Measurements from ENCODE around the gene PIK3C2G.

PIK3C2G gene

DNA sequence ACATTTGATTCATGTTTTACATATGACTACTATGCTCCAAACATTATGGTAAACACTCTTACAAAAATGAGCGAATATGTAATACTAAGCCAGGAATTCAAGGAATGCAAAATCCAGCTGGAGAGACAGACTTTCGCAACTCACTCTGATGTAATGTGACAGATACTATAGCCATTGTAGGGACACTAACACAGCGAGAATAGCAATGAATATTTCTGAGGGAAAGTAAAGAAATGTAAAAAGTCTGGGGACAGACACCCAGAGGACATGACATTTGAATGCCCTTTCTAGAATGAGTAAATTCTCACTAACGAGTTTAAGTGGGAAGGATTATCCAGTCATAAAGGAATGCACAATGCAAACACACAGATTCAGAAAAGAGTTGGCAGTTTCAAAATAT is 121.9 kb downstream of the PIK3C2G start:
- no peaks in the 10 kb centered on the region for H3K36me3 ChIP-seq (ENCODE audit: control insufficient read depth, insufficient read depth, low read length)
- no peak overlapping the region for H3K4me3 ChIP-seq (replicated peaks; ENCODE audit: low read depth, low read length)
- DNase-seq (ENCODE audit: extremely low read depth, insufficient read length), result no peak
- H3K27me3 ChIP-seq (replicated peaks; ENCODE audit: control insufficient read depth, insufficient read depth, low read length), result no peaks in the 10 kb centered on the region
- TF ChIP-seq, protein P1, sequence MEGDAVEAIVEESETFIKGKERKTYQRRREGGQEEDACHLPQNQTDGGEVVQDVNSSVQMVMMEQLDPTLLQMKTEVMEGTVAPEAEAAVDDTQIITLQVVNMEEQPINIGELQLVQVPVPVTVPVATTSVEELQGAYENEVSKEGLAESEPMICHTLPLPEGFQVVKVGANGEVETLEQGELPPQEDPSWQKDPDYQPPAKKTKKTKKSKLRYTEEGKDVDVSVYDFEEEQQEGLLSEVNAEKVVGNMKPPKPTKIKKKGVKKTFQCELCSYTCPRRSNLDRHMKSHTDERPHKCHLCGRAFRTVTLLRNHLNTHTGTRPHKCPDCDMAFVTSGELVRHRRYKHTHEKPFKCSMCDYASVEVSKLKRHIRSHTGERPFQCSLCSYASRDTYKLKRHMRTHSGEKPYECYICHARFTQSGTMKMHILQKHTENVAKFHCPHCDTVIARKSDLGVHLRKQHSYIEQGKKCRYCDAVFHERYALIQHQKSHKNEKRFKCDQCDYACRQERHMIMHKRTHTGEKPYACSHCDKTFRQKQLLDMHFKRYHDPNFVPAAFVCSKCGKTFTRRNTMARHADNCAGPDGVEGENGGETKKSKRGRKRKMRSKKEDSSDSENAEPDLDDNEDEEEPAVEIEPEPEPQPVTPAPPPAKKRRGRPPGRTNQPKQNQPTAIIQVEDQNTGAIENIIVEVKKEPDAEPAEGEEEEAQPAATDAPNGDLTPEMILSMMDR (IDR thresholded peaks at IDR 0.05; ENCODE audit: insufficient read depth, low read length, poor library complexity, severe bottlenecking), result no peak

DNA sequence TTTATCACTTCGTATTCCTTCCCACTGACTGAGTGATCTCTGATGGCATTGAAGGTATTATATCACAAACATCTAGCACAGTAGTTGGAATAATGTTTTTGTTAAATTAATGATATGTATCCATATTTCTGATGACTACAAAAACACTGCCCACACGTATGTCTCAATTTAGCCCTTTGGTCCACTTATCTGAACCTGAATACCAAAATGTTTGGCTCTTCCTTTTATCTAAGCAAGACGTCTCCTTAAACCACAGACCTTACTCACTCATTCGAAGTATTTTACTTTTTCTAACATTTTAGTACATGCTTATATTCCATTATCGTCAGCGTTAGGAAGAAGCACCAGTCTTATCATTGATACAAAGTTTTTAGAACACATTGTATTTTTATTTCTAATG is 126.4 kb downstream of the PIK3C2G start:
- Histone ChIP-seq H3K36me3 (ENCODE audit: control insufficient read depth, insufficient read depth, low read length) (no peaks in the 10 kb centered on the region), H3K27me3 (replicated peaks; ENCODE audit: control insufficient read depth, insufficient read depth, low read length) (no peaks in the 10 kb centered on the region), H3K4me3 (replicated peaks; ENCODE audit: low read depth, low read length) (no peak overlapping the region)
- TF ChIP-seq, protein P1 (IDR thresholded peaks at IDR 0.05; ENCODE audit: insufficient read depth, low read length, poor library complexity, severe bottlenecking), result no peak
- no peak for DNase-seq (ENCODE audit: extremely low read depth, insufficient read length)

DNA sequence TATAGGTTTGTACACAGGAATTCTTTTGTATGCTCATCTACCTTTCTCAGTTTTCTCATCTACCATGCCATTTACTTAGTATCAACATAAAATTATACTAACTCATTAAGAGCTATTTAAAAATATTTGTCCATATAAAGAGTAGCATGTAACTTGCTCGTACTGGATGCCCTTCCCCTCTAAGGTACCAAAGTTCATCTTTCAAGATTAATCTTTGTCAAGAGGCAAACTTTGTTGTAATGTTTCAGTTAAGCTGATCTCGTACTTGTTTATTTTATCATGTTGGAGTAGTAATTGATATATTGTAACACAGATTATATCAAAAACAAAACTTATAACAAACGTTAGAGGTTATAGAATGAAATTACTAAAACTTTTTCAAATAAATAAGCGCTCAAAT is 128.5 kb downstream of the PIK3C2G start:
- no peaks in the 10 kb centered on the region for H3K36me3 ChIP-seq (ENCODE audit: control insufficient read depth, insufficient read depth, low read length)
- TF ChIP-seq, protein P1 (IDR thresholded peaks at IDR 0.05; ENCODE audit: insufficient read depth, low read length, poor library complexity, severe bottlenecking), result no peak
- H3K27me3 ChIP-seq (replicated peaks; ENCODE audit: control insufficient read depth, insufficient read depth, low read length), result no peaks in the 10 kb centered on the region
- no peak for DNase-seq (ENCODE audit: extremely low read depth, insufficient read length)
- H3K4me3 ChIP-seq (replicated peaks; ENCODE audit: low read depth, low read length), result no peak overlapping the region

DNA sequence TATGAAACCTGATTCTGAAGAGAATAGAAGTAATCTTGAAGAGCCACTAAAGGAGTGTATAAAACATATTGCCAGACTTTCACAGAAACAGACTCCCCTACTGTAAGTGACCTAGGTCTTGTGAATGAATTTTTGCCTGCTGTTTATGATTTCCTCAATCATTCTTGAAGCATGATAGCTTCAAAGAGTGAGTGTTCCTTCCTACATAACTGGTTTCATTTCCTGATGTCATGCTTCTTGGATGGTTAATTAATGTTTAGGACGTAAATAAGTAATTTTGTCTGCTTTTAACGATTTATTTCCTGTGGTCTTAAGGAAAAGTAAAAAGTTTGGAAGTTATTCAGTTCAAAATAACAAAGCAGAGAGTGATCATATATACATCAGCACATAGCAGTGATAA is 129.8 kb downstream of the PIK3C2G start:
- Histone ChIP-seq H3K4me3 (replicated peaks; ENCODE audit: low read depth, low read length) (no peak overlapping the region), H3K27me3 (replicated peaks; ENCODE audit: control insufficient read depth, insufficient read depth, low read length) (no peaks in the 10 kb centered on the region), H3K36me3 (ENCODE audit: control insufficient read depth, insufficient read depth, low read length) (no peaks in the 10 kb centered on the region)
- TF ChIP-seq, protein P1 (IDR thresholded peaks at IDR 0.05; ENCODE audit: insufficient read depth, low read length, poor library complexity, severe bottlenecking), result no peak
- DNase-seq (ENCODE audit: extremely low read depth, insufficient read length), result no peak

DNA sequence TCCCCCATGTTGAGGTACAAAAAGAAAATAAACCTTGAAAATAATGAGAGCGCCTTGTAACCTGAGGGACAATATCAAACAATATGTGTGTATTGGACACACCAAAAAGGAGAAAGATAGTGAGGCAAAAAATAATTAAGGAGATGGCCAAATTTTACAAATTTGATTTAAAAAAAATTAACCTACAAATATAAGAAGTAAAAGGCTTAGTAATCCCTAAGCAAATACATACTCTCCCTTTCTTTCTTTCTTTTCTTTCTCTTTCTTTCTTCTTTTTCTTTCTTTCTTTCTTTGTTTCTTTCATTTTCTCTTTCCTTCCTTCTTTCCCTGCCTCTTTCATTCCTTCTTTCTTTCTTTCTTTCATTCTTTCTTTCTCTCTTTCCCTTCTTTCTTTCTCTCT is 133.4 kb downstream of the PIK3C2G start:
- no peak overlapping the region for H3K4me3 ChIP-seq (replicated peaks; ENCODE audit: low read depth, low read length)
- no peaks in the 10 kb centered on the region for H3K36me3 ChIP-seq (ENCODE audit: control insufficient read depth, insufficient read depth, low read length)
- H3K27me3 ChIP-seq (replicated peaks; ENCODE audit: control insufficient read depth, insufficient read depth, low read length), result no peaks in the 10 kb centered on the region
- TF ChIP-seq, protein P1 (IDR thresholded peaks at IDR 0.05; ENCODE audit: insufficient read depth, low read length, poor library complexity, severe bottlenecking), result no peak
- no peak for DNase-seq (ENCODE audit: extremely low read depth, insufficient read length)

DNA sequence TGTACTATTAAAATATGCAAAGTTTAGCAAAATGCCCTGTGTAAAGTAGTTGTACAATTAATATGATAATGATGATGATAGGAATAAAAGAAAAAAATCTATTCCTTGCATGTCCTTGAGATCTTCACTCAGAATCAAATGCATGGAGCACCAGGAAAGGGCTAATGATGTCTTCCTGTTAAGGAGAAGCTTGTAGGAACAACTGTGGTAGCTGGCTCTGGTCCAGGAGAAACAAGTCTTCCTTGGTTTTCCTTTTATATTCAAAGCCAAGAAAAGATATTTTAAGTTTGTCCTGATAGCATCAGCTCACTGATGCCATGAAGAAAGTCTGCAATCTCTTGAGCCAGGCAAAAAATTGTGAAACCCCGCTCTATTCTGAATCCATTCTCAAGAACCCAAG is 138.9 kb downstream of the PIK3C2G start:
- H3K4me3 ChIP-seq (replicated peaks; ENCODE audit: low read depth, low read length), result no peak overlapping the region
- no peaks in the 10 kb centered on the region for H3K36me3 ChIP-seq (ENCODE audit: control insufficient read depth, insufficient read depth, low read length)
- TF ChIP-seq, protein P1 (IDR thresholded peaks at IDR 0.05; ENCODE audit: insufficient read depth, low read length, poor library complexity, severe bottlenecking), result no peak
- H3K27me3 ChIP-seq (replicated peaks; ENCODE audit: control insufficient read depth, insufficient read depth, low read length), result no peaks in the 10 kb centered on the region
- no peak for DNase-seq (ENCODE audit: extremely low read depth, insufficient read length)

All from GM06990 (cell line).